WI38 (cell line): Measurements from ENCODE around the gene BCL6.

Experiments used
- H3K4me3 ChIP-seq: 2 replicates; pipeline ENCODE4 v1.5.1; 2011; ENCODE audit warnings: low read depth, mild to moderate bottlenecking, control low read depth, low read length
- TF ChIP-seq, protein P1 (sequence below): IDR thresholded peaks from 2 replicates; pipeline ENCODE4 v1.5.1; 2012; ENCODE audit warnings: low read depth, mild to moderate bottlenecking, control low read depth, low read length

Gene BCL6

DNA sequence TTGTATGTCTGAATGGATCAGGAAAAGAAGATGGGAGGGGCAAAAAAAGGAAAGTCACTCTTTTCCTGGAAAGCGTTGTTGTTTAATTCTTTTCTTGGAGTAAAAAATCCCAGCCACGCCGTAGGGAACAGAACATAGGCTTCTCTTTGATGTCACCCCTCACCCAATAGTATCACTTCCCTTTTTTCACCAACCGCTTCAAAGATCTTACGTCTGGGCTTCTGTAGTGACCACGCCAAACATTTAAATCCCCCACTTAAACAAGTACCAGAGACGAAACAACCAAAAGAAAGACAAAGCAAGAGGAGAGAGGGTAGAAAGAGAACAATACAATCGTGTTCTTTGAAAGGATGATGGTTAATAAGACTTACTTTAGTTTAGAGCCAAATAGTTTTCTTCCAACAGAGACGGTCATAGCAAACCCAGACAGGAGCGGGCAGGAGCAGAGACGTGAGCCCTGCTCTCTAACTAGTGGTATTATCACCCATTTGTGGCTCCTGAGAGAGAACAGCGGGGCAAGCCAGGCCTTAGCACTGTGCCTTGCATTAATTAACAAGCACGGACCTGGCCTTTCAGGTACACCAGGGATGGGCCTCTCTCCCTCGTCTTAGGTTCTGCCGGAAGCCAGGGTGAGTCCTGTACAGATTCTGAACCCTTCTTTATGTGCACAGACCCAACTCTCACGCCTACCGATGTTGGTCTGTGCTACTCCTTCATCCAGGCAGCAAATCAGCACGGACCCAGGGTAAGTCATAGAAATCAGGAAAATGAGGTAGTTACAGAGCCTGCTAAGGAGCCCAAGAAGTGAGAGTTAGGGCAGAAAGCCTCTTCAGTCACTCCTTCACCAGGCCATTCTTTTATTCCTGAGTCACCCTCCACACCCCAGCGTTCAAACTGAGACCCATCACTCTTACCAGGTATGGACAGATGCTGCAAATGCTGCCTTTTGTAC is 28.2 kb upstream of the BCL6 start:
- TF ChIP-seq, protein P1, sequence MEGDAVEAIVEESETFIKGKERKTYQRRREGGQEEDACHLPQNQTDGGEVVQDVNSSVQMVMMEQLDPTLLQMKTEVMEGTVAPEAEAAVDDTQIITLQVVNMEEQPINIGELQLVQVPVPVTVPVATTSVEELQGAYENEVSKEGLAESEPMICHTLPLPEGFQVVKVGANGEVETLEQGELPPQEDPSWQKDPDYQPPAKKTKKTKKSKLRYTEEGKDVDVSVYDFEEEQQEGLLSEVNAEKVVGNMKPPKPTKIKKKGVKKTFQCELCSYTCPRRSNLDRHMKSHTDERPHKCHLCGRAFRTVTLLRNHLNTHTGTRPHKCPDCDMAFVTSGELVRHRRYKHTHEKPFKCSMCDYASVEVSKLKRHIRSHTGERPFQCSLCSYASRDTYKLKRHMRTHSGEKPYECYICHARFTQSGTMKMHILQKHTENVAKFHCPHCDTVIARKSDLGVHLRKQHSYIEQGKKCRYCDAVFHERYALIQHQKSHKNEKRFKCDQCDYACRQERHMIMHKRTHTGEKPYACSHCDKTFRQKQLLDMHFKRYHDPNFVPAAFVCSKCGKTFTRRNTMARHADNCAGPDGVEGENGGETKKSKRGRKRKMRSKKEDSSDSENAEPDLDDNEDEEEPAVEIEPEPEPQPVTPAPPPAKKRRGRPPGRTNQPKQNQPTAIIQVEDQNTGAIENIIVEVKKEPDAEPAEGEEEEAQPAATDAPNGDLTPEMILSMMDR: no peak
- H3K4me3 ChIP-seq: no peak overlapping the region

DNA sequence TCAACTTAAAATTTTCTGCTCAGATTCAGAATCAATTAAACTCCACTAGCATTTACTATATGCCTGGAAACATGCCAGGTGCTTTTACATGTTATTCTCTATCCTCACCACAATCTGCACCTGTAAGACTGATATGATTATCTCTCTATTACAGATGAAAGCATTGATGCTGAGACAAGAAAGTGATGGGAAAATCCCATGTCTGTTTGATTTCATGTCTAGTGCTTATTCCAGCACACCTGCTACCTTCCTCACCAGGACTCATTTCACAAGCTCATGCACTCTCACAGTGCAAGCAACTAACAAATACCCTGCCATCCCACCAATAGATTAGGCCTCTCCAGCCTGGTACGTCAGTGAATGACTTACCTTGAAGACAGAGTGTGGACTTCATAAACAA is 25.0 kb upstream of the BCL6 start:
- TF ChIP-seq, protein P1: no peak
- H3K4me3 ChIP-seq: no peak overlapping the region

GRCh38 chr3:187769771-187770170 is 24.5 kb upstream of the BCL6 start:
- TF ChIP-seq, protein P1: no peak
- no peak overlapping the region for H3K4me3 ChIP-seq

GRCh38 chr3:187767266-187768012 is 22.2 kb upstream of the BCL6 start:
- TF ChIP-seq, protein P1: no peak
- H3K4me3 ChIP-seq: no peak overlapping the region

DNA sequence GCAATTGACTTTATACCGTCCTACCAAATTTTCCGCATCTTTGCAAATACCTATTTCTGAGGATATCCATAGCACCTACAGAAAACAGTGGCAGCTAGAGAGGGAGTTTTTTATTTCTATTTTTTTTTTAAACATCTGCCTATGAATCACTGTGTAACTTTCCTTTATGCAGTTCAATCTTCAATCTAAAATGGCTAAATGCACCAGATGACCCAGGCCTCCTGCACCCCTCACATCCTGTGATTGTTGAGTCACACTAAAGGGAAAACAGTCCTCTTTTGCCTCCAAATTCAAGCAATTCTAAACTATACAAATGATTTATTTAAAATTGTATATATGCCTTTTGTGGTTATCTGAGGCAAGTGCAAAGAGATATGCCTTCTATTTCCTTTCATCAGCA is 20.1 kb upstream of the BCL6 start:
- TF ChIP-seq, protein P1: no peak

GRCh38 chr3:187763850-187764648 is 18.8 kb upstream of the BCL6 start:
- no peak overlapping the region for H3K4me3 ChIP-seq
- TF ChIP-seq, protein P1: no peak

More for the DNA sequence above, 20.1 kb upstream of the BCL6 start:
- no peak overlapping the region for H3K4me3 ChIP-seq
